Ectodermal cell (in vitro differentiated cells): ENCODE data around the gene SH3BGRL3.

Experiments
- H3K27ac ChIP-seq: 2 replicates; pipeline ENCODE4 v1.7.0; 2013; ENCODE audit warnings: mild to moderate bottlenecking, low read depth, low read length; ENCODE audit not compliant: insufficient read depth, poor library complexity, severe bottlenecking
- H3K27me3 ChIP-seq: 2 replicates; pipeline ENCODE4 v1.7.0; 2013; ENCODE audit warnings: mild to moderate bottlenecking, low read length; ENCODE audit not compliant: insufficient read depth, control insufficient read depth, poor library complexity, severe bottlenecking
- H3K36me3 ChIP-seq: one replicate; pipeline ENCODE4 v1.7.0; 2013; ENCODE audit warnings: low read length; ENCODE audit not compliant: control insufficient read depth, insufficient read depth
- H3K4me1 ChIP-seq: one replicate; pipeline ENCODE4 v1.7.0; 2013; ENCODE audit warnings: low read length; ENCODE audit not compliant: control insufficient read depth, insufficient read depth
- H3K4me3 ChIP-seq: 2 replicates; pipeline ENCODE4 v1.7.0; 2013; ENCODE audit warnings: low read depth, low read length, control low read depth; ENCODE audit not compliant: insufficient read depth
- H3K9me3 ChIP-seq: 2 replicates; pipeline ENCODE4 v1.7.0; 2013; ENCODE audit warnings: mild to moderate bottlenecking, low read length, moderate library complexity; ENCODE audit not compliant: control insufficient read depth
- WGBS, 2 experiments: methylation state at CpG; one replicate each; pipeline ENCODE4 v1.1.7; 2013; ENCODE audit warnings: missing lambda C conversion rate in 2 of 2; 5-methylcytosine and 5-hydroxymethylcytosine counted together

The SH3BGRL3 gene

DNA sequence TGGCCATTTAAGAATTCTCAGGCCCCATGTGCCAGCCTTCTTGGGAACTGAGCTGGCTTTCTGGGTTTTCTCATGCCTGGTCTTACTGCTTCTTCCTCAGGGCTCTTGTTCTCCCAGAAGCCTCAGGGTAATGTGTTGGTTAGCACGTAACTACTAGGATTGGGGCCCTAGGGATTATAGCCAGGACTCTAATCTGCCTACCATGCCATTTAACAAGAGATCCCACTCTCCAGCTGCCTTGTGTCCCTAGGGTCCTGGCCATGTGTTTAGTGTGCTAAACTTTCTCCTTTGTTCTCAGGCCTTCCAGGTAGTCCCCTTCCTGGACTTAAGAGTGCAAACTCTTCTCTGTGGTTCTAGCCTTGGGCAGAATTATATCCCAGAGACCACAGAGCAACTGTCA, 2.2 kb upstream of the SH3BGRL3 start:
- no peak overlapping the region for H3K27ac ChIP-seq
- no peak overlapping the region for H3K4me3 ChIP-seq
- 93 to 95% methylated on average over 1 of the region's 1 CpG for WGBS, 2 experiments
- H3K4me1 ChIP-seq, result peaks cover 34% of the 10 kb centered on the region
- H3K36me3 ChIP-seq, result peaks cover 27% of the 10 kb centered on the region
- H3K9me3 ChIP-seq, result no peaks in the 10 kb centered on the region
- no peaks in the 10 kb centered on the region for H3K27me3 ChIP-seq

- WGBS, 2 experiments, result 90 to 92% methylated on average over 3 of the region's 4 CpGs
- Histone ChIP-seq H3K4me3 (no peak overlapping the region), H3K27me3 (no peaks in the 10 kb centered on the region), H3K9me3 (no peaks in the 10 kb centered on the region), H3K36me3 (peaks cover 27% of the 10 kb centered on the region), H3K27ac (no peak overlapping the region), H3K4me1 (peaks cover 37% of the 10 kb centered on the region)
Observed at GRCh38 chr1:26278303-26278702, 1.6 kb upstream of the SH3BGRL3 start.

DNA sequence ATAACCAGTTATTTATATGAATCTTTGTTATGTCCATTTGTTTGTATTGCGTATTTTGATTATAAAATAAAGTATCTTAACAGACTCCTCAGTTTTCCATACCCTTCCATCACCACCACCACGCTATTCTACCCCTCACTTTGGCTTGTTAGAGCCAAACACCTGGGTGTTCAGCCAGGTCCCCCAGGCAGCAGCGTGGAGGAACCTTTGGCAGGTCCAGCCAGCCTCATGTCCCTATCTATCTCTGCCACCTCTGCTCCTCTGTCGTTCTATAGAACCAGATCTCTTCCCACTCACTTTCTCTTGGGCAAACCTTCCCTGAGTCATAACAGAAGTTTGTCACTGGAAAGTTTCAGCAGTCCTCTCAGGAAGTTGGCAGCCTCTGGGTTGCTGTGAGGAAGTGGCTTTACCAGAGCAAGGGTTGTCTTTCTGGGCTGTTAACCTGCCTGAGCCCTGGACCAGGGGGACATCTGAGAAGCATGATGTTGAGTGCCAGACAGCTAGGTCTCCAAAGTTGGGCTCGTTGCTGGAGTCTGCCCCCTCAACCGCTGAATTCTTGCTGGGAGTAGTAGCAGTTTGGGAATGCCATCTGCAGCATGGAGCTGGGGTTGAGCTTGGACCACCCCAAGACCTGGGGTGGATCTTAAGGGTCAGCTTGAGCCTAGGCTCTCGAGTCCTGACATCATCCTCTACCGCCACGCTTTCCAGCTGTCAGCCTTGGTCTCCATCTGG, 996 bp upstream of the SH3BGRL3 start:
- H3K36me3 ChIP-seq, result peaks cover 27% of the 10 kb centered on the region
- 82 to 85% methylated on average over 8 of the region's 9 CpGs for WGBS, 2 experiments
- peaks cover 37% of the 10 kb centered on the region for H3K4me1 ChIP-seq
- peak overlapping the region; percentile 84 for H3K27ac ChIP-seq
- no peaks in the 10 kb centered on the region for H3K27me3 ChIP-seq
- peak overlapping the region; percentile 77 for H3K4me3 ChIP-seq
- no peaks in the 10 kb centered on the region for H3K9me3 ChIP-seq

DNA sequence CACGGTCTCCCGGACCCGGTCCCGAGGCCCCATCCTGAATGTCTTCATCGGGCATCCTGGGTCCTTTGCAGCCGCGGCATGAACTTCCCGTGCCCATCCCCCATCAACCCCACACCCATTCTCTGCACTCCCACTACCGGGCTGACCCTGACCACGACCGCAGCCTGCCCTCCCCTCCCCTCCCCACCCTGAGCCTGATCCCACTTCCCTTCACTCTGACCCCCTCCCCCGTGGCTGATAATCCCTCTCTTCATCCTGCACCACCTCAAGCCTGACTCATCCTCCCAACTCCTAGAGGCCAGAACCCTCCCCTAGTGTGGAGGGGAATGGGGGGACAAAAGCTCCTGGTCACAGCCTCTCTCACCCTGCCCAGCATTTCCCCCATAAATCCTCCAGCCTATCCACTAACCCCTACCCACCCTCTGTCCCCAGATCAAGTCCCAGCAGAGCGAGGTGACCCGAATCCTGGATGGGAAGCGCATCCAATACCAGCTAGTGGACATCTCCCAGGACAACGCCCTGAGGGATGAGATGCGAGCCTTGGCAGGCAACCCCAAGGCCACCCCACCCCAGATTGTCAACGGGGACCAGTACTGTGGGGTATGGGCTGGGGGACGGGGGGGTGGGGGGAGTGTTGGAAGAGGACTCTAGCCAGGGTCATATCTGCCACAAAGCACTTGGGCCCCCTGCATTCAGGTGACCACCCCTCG, 602 bp downstream of the SH3BGRL3 start:
- H3K4me1 ChIP-seq, result peaks cover 37% of the 10 kb centered on the region

GRCh38 chr1:26281091-26281958, 1.4 kb downstream of the SH3BGRL3 start:
- no peaks in the 10 kb centered on the region for H3K27me3 ChIP-seq
- WGBS, 2 experiments, result 91 to 94% methylated on average over 5 of the region's 5 CpGs
- no peaks in the 10 kb centered on the region for H3K9me3 ChIP-seq
- peaks cover 19% of the 10 kb centered on the region for H3K36me3 ChIP-seq
- H3K27ac ChIP-seq, result peak overlapping the region; percentile 90
- peak overlapping the region; percentile 77 for H3K4me3 ChIP-seq
- H3K4me1 ChIP-seq, result peaks cover 37% of the 10 kb centered on the region

More for the DNA sequence above, 602 bp downstream of the SH3BGRL3 start:
- Histone ChIP-seq H3K36me3 (peaks cover 22% of the 10 kb centered on the region), H3K9me3 (no peaks in the 10 kb centered on the region), H3K27ac (no peak overlapping the region), H3K27me3 (no peaks in the 10 kb centered on the region), H3K4me3 (peak overlapping the region; percentile 77)
- 32 to 33% methylated on average over 19 to 20 of the region's 20 CpGs for WGBS, 2 experiments

GRCh38 chr1:26281971-26282370, 2.1 kb downstream of the SH3BGRL3 start:
- Histone ChIP-seq H3K4me3 (no peak overlapping the region), H3K9me3 (no peaks in the 10 kb centered on the region), H3K36me3 (peaks cover 13% of the 10 kb centered on the region), H3K4me1 (peaks cover 37% of the 10 kb centered on the region), H3K27ac (peak overlapping the region; percentile 90), H3K27me3 (no peaks in the 10 kb centered on the region)
- 4 to 5% methylated on average over 15 of the region's 15 CpGs for WGBS, 2 experiments

DNA sequence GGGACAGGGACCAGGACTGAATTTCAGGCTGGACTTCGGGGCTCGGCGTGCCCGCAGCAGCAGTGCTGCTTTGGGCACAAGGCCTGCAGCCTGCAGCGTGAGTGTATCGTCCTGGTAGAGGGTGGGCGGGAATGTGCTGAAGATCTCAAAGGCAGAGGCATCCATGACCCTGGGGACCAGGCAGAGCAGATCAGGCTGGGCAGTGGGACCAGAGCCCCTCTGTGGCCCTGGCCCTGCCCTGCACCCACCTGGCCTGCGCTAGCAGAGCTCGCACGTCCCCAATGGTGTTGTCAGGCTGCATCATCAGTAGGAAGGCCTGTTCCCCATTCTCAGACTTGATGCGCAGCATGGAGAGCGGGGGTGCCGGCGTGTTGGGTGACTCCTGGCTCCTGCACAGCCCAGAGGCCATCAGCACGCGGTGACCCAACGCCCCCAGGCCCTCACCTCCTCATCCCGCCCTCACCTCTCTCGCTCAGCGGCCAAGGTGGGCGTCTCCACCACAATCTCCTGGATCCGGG, 2.6 kb downstream of the SH3BGRL3 start:
- H3K36me3 ChIP-seq, result peaks cover 9% of the 10 kb centered on the region
- peak overlapping the region; percentile 67 for H3K27ac ChIP-seq
- 73 to 77% methylated on average over 21 to 22 of the region's 22 CpGs for WGBS, 2 experiments
- H3K27me3 ChIP-seq, result no peaks in the 10 kb centered on the region
- peaks cover 37% of the 10 kb centered on the region for H3K4me1 ChIP-seq
- H3K9me3 ChIP-seq, result no peaks in the 10 kb centered on the region
- H3K4me3 ChIP-seq, result no peak overlapping the region

DNA sequence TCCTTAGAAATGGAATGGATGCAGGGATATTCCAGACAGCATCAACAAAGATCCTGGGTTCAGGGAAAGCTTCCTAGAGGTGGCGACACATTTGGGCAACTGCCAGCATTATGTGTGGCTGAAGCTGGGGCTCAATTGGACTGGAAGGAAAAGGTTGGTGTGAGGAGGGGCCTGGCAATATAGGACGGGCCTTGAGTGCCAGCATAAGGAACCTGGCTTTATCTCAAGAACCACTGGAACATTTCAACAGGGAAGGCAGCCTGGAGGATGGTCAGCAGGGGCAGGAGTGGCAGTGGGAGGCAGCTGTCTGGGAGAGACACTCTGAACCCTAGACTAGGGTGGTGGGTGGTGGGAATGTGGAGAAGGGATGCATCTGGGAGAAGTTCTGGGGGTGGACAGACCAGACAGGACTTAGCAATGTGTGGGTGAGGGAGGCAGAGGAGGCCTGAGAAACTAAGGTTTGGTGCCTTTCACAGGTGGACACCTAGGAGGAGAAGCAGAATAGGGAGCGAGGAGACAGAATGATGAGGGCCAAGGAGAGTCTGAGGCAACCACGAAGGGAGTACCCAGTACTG, 3.5 kb downstream of the SH3BGRL3 start:
- WGBS, 2 experiments, result 93 to 97% methylated on average over 4 of the region's 4 CpGs
- Histone ChIP-seq H3K36me3 (no peaks in the 10 kb centered on the region), H3K4me1 (peaks cover 38% of the 10 kb centered on the region), H3K27ac (no peak overlapping the region), H3K4me3 (no peak overlapping the region), H3K27me3 (no peaks in the 10 kb centered on the region), H3K9me3 (no peaks in the 10 kb centered on the region)

DNA sequence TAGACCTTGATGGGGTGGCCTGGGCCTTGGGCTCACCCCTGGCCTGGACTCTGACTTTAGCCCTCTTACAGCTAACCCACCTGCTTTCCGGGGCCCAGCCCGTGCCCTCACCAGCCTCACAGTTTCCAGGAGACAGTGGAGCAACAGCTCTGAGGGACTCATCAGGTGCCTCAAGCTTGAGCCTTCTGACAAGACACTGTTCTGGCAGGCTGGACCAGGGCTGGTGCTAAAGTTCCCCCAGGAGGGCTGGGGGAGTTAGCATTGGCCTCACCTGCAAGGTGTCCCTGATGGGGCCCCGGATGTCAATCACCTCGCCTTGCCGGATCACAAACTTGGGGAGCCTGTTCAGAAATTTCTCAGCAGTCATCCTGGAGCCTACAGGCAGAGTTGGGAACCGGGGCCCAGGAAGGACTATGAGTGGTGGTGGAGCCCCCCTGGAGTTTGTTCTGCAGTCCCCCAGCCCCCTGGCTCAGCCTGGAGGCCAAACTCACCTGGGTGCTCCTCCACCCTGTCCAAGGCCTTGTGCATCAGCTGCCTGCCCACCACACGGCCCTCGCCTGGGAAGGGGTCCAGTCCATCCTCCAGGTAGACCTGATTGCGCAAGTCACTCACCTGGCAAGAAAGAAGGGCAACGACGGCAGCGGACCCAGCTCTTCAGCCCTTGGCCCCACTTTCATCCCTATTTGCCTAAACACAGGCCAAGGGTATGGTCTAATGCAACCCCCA, 4.1 kb downstream of the SH3BGRL3 start:
- H3K36me3 ChIP-seq, result no peaks in the 10 kb centered on the region
- no peaks in the 10 kb centered on the region for H3K9me3 ChIP-seq
- WGBS, 2 experiments, result 91 to 95% methylated on average over 12 of the region's 12 CpGs
- H3K4me3 ChIP-seq, result no peak overlapping the region
- H3K27ac ChIP-seq, result no peak overlapping the region
- peaks cover 38% of the 10 kb centered on the region for H3K4me1 ChIP-seq
- no peaks in the 10 kb centered on the region for H3K27me3 ChIP-seq
